ENCODE measurements around the gene BANF2.

The BANF2 gene

DNA sequence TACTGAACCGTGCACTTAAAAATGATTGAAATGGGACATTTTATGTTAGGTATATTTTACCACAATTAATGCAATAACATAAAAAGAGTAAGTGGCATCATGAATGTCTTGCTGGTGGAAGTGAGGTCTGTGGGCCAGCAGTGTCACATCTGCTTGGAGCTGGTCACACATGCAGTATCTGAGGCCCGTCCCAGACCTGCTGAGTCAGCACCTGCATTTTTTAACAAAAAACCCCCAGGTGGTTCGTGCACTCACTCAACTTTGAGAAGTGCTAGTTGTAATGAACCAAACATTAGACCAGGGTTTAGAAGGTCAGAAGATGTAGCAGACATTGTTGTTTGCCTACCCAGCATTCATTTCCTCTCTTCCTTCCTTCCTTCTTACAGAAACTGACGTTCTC is 21.0 kb downstream of the BANF2 start:
- no peak for TF ChIP-seq GATA1 (IDR thresholded peaks at IDR 0.05; ENCODE audit: low read depth, low read length)
- no peak for TF ChIP-seq POLR2A (IDR thresholded peaks at IDR 0.05; ENCODE audit: low read length)
- no peak for DNase-seq

GRCh38 chr20:17721802-17722486 is 22.2 kb downstream of the BANF2 start:
- DNase-seq = peak in 1 of 2 experiments; percentile 5
- no peak for TF ChIP-seq POLR2A (IDR thresholded peaks at IDR 0.05; ENCODE audit: low read length)
- TF ChIP-seq GATA1 (IDR thresholded peaks at IDR 0.05; ENCODE audit: low read depth, low read length) = no peak

- TF ChIP-seq POLR2A (IDR thresholded peaks at IDR 0.05; ENCODE audit: low read length) (no peak), GATA1 (IDR thresholded peaks at IDR 0.05; ENCODE audit: low read depth, low read length) (no peak)
- DNase-seq = no peak
Measured at GRCh38 chr20:17722493-17723300, 22.9 kb downstream of the BANF2 start.

DNA sequence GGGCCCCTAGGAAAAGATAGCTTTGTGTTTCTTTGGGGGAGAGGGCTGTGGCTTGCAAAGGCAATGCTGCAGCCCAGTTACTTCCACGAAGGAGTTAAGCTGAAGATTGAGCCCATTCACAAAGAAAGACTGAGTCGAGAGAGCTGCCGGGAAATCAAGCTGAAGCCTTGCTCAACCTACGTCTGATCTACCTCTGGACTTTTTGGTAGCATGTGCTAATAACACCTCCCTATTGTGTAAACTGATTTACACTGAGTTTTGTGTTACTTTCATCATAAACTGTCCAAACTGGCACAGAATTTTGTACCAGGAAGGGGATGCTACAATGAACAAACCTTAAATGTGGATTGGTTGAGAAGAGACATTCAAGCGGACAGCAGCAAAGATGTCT is 23.5 kb downstream of the BANF2 start:
- TF ChIP-seq GATA1 (IDR thresholded peaks at IDR 0.05; ENCODE audit: low read depth, low read length) (no peak), POLR2A (IDR thresholded peaks at IDR 0.05; ENCODE audit: low read length) (no peak)
- DNase-seq = no peak

DNA sequence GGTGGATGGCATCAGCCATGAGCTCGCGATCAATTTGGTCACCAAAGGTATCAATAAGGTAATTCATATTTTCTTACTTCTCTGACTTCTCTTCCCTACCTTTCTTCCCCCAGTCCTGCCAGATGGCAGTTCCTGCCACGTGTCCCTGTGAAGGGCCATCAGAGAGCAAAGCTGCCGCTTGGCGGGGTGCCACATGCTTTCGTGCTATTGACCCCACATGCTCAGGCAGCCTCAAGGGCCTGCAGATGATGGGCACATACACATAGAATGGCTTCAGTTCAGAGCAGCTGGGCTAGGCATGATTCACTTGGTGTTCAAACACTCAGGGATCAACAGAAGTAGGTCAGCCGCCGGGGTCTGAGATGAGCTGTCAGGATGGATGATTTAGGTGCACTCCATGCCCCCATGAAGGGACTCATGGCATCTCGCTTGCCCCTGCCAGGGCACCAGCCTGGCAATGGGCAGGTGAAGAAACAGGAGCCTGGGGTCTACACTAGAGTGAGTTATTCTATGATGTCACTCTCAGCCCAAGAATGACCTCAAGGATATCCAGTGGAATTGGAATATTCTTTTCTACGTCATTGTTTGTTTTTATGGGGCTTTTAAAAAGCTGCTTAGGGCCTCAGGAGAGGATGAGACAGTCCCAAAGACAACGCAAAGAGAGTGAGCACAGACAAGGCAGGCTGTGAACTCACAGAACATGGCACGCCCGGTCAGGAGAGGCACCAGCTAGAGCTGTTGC is 25.5 kb downstream of the BANF2 start:
- DNase-seq = no peak
- TF ChIP-seq POLR2A (IDR thresholded peaks at IDR 0.05; ENCODE audit: low read length) (no peak), GATA1 (IDR thresholded peaks at IDR 0.05; ENCODE audit: low read depth, low read length) (no peak)

DNA sequence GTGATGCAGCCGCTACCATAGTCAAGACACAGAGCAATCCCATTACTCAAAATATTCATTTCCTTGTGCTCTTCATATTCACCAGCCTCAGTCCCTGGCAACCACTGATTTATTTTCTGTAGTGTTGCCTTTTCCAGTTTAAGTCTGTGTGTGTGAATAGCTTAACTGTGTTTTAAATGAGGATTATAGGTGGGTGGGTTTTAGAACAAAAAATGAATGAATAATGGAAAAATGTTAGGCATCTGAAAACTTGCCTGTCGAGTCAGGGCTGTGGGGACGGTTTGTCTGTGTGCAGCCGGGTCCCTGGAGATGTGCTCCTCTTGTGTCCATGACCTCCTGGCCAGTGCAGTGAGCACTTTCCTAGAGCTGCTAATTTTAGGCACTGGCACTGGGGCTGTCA is 27.1 kb downstream of the BANF2 start:
- no peak for DNase-seq
- TF ChIP-seq POLR2A (IDR thresholded peaks at IDR 0.05; ENCODE audit: low read length) (no peak), GATA1 (IDR thresholded peaks at IDR 0.05; ENCODE audit: low read depth, low read length) (no peak)

DNA sequence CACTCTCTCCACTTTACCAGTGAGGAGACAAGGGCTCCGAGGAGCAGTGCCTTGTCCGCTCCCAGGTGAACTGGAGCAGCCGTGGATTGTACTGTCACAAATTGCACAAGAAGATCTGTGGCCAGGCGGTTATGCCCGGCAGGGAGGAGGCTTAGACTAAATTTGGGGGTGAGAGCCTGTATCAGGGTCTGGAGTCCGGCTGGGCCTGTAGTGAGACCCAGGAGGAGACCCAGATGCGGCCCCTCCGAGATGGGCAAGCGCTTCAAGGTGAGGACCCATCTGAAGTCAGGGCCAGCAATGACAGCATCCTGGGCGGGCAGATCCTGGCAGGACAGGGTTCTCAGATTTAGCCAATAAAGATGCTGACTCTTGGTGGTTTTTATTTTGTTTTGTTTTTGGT is 27.6 kb downstream of the BANF2 start:
- DNase-seq = no peak
- no peak for TF ChIP-seq GATA1 (IDR thresholded peaks at IDR 0.05; ENCODE audit: low read depth, low read length)
- no peak for TF ChIP-seq POLR2A (IDR thresholded peaks at IDR 0.05; ENCODE audit: low read length)

DNA sequence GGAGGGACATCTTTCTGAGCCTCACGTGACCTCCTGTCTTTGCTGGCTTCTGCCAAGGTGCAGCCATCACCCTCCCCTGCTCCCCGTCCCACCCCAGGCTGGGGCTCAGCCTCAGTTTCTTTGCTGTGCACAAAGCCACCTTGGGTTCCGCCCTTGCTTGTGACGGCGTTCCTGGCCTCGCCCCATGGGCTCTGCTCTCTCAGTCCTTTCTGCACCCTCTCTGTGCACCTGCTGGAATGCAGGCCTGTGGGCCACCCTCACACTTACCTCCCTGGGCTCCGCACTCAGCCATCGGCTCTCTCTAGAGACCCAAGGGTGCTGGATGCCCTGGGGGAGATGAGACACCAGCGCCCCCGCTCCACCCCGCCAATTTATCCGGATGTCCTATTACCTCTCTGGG is 28.3 kb downstream of the BANF2 start:
- no peak for DNase-seq
- no peak for TF ChIP-seq POLR2A (IDR thresholded peaks at IDR 0.05; ENCODE audit: low read length)

GRCh38 chr20:17730071-17730470 is 30.3 kb downstream of the BANF2 start:
- no peak for TF ChIP-seq GATA1 (IDR thresholded peaks at IDR 0.05; ENCODE audit: low read depth, low read length)
- TF ChIP-seq POLR2A (IDR thresholded peaks at IDR 0.05; ENCODE audit: low read length) = no peak
- no peak for DNase-seq

- DNase-seq = no peak
- TF ChIP-seq POLR2A (IDR thresholded peaks at IDR 0.05; ENCODE audit: low read length) (no peak), GATA1 (IDR thresholded peaks at IDR 0.05; ENCODE audit: low read depth, low read length) (no peak)
Measured at GRCh38 chr20:17731233-17731632, 31.5 kb downstream of the BANF2 start.

GRCh38 chr20:17732907-17733521 is 33.2 kb downstream of the BANF2 start:
- TF ChIP-seq GATA1 (IDR thresholded peaks at IDR 0.05; ENCODE audit: low read depth, low read length) (no peak), POLR2A (IDR thresholded peaks at IDR 0.05; ENCODE audit: low read length) (no peak)
- no peak for DNase-seq

DNA sequence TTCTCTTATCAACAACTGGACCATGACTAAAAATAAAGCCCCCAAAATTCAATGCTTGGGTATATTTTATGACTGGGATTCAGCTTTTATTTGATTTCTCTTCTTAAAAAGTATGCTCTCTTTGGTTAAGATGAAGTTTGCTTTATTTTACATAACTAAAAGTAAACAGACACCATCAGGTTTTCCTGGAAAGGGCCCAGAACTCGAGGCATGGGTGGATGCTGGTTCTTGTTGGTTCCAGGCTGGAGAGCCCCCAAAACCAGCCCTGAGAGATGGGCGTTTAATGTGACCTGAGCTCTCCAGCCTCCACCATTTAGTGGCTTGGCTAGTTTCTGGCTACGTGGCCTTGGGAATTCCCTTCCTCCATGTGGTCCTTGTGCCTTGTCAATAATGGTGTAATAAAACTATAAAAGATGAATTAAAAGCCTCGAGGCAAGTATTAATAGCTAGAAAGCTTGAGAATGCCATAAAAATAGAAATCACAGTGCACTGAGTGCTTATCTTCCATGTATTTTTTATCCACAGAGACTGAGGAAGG is 34.1 kb downstream of the BANF2 start:
- no peak for DNase-seq
- no peak for TF ChIP-seq GATA1 (IDR thresholded peaks at IDR 0.05; ENCODE audit: low read depth, low read length)
- TF ChIP-seq POLR2A (IDR thresholded peaks at IDR 0.05; ENCODE audit: low read length) = no peak

DNA sequence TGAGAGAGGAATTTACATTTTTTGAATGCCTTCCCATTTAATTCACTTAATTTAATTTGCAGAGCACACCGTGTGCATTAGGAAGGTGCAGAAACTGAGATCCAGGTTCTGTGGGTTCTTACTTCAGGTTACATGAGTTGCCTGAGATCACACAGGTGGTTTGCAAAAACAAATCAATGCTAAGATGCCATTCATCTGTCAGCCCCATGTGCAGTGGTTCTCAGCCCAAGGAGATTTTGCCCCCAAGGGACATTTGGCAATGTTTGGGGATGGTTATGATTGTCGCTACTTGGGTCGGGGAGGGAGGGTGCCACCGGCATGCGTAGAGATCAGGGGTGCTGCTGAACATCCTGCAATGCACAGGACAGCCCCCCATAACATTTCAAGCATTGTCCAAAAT is 34.6 kb downstream of the BANF2 start:
- DNase-seq = no peak
- TF ChIP-seq POLR2A (IDR thresholded peaks at IDR 0.05; ENCODE audit: low read length) (no peak), GATA1 (IDR thresholded peaks at IDR 0.05; ENCODE audit: low read depth, low read length) (no peak)
